ENCODE results near the gene FGFBP1. TPM values are rescaled to one million over a fixed set of nuclear protein-coding genes. Genes with fewer than 3 reads are reported as not detected.

FGFBP1 gene
- polyA plus RNA-seq, 2 of the 4 experiments (the other 2 are of a cell fraction) = 1.1 to 4.0 TPM

DNA sequence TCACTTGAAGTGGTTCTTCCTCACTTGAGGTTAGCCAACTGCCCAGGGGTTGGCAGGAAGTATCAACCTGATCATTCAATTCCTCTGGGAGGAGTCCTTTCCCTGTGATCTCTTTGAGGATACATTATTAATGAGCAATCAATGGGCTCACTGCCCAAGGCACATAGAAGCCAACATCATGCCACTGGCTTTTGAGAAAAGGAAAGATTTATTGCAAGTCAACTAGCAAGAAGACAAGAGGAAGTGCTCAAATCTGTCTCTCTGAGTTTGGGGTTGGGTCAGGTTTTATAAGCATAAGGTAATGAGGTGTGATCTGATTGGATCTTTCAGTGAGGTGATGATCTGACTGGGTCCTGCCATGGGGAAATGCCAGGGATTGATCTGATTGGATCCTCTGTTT, 39.6 kb downstream of the FGFBP1 start:
- no peak for DNase-seq (ENCODE audit: low read depth in 1 of 2, low spot score in 1 of 2)
- TF ChIP-seq, protein P1, sequence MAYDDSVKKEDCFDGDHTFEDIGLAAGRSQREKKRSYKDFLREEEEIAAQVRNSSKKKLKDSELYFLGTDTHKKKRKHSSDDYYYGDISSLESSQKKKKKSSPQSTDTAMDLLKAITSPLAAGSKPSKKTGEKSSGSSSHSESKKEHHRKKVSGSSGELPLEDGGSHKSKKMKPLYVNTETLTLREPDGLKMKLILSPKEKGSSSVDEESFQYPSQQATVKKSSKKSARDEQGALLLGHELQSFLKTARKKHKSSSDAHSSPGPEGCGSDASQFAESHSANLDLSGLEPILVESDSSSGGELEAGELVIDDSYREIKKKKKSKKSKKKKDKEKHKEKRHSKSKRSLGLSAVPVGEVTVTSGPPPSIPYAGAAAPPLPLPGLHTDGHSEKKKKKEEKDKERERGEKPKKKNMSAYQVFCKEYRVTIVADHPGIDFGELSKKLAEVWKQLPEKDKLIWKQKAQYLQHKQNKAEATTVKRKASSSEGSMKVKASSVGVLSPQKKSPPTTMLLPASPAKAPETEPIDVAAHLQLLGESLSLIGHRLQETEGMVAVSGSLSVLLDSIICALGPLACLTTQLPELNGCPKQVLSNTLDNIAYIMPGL (CRISPR knock-in tag; IDR thresholded peaks at IDR 0.05; ENCODE audit: borderline replicate concordance) = no peak
- no peak for TF ChIP-seq EP300 (IDR thresholded peaks at IDR 0.05)
- TF ChIP-seq RCOR1 (IDR thresholded peaks at IDR 0.05; ENCODE audit: low read depth, low read length) = no peak
- TF ChIP-seq CBX8 (IDR thresholded peaks at IDR 0.05) = no peak
- no peak for TF ChIP-seq NPAS2 (CRISPR knock-in tag; IDR thresholded peaks at IDR 0.05; ENCODE audit: borderline replicate concordance)
- H3K4me3 ChIP-seq = no peak overlapping the region
- peaks cover 31% of the 10 kb centered on the region for H3K4me1 ChIP-seq
- H3K27ac ChIP-seq = 0 out of 6 replicates have a peak overlapping the region, but pooled peaks of 1 of the 2 experiments have one; percentile 9
- no peak for FAIRE-seq
- CTCF ChIA-PET = interaction anchor here (0.8 to 1.3 kb wide), 3 partner anchors 38 to 92 kb away, joined by 3 to 6 read pairs (median 5); no protein-coding TSS in a partner anchor
- ATAC-seq = no peak
- peaks cover 3% of the 10 kb centered on the region for H3K9me3 ChIP-seq
- H3K4me2 ChIP-seq = no peak overlapping the region
- POLR2A ChIA-PET = no interaction called here

DNA sequence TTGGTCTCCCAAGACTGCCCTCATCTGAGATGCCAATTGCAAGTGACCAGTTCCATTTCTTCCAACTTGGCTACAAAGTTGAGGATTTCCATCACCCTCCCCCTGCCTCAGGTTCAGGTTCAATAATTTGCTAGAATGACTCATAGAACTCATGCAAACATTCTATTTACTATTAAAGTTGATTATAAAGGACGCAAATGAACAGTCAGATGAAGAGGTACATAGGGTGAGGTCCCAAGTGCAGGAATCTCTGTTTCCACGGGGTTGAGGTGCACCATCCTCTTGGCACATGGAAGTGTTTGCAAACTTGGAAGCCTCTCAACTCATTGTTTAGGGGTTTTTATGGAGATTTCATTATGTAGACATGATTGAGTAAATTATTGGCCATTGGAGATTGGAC, 41.0 kb downstream of the FGFBP1 start:
- H3K27ac ChIP-seq = peak overlapping the region in 1 of 2 experiments; percentile 61; a peak in 2 of 6 replicates
- H3K4me3 ChIP-seq = no peak overlapping the region
- 0 out of 3 replicates have a peak overlapping the region, but pooled peaks have one; percentile 21 for H3K4me2 ChIP-seq
- TF ChIP-seq PHF8 (IDR thresholded peaks at IDR 0.05; ENCODE audit: borderline replicate concordance, low read depth) = no peak
- no peak for TF ChIP-seq CHD2 (IDR thresholded peaks at IDR 0.05; ENCODE audit: low read length, partially characterized antibody)
- TF ChIP-seq ZSCAN20 (CRISPR knock-in tag; IDR thresholded peaks at IDR 0.05) = no peak
- no peak for TF ChIP-seq RFX5 (IDR thresholded peaks at IDR 0.05)
- TF ChIP-seq, protein P2, sequence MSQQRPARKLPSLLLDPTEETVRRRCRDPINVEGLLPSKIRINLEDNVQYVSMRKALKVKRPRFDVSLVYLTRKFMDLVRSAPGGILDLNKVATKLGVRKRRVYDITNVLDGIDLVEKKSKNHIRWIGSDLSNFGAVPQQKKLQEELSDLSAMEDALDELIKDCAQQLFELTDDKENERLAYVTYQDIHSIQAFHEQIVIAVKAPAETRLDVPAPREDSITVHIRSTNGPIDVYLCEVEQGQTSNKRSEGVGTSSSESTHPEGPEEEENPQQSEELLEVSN (IDR thresholded peaks at IDR 0.05; ENCODE audit: borderline replicate concordance, low read depth) = no peak
- no peak for TF ChIP-seq ESRRA (IDR thresholded peaks at IDR 0.05; ENCODE audit: borderline replicate concordance, low read length)
- WGBS (ENCODE audit: missing lambda C conversion rate) = 15% methylated on average over 2 of the region's 2 CpGs
- ATAC-seq (no peak), DNase-seq (ENCODE audit: low read depth in 1 of 2, low spot score in 1 of 2) (peak in 1 of 2 experiments; percentile 25), FAIRE-seq (no peak)
- ChIA-PET CTCF (interaction anchor here (1.2 to 1.3 kb wide), 2 partner anchors 58 to 91 kb away, joined by 5 to 6 read pairs; no protein-coding TSS in a partner anchor), POLR2A (no interaction called here)
- H3K9me3 ChIP-seq = no peaks in the 10 kb centered on the region; the same call in 2 of the 3 replicates
- peaks cover 40% of the 10 kb centered on the region for H3K4me1 ChIP-seq

DNA sequence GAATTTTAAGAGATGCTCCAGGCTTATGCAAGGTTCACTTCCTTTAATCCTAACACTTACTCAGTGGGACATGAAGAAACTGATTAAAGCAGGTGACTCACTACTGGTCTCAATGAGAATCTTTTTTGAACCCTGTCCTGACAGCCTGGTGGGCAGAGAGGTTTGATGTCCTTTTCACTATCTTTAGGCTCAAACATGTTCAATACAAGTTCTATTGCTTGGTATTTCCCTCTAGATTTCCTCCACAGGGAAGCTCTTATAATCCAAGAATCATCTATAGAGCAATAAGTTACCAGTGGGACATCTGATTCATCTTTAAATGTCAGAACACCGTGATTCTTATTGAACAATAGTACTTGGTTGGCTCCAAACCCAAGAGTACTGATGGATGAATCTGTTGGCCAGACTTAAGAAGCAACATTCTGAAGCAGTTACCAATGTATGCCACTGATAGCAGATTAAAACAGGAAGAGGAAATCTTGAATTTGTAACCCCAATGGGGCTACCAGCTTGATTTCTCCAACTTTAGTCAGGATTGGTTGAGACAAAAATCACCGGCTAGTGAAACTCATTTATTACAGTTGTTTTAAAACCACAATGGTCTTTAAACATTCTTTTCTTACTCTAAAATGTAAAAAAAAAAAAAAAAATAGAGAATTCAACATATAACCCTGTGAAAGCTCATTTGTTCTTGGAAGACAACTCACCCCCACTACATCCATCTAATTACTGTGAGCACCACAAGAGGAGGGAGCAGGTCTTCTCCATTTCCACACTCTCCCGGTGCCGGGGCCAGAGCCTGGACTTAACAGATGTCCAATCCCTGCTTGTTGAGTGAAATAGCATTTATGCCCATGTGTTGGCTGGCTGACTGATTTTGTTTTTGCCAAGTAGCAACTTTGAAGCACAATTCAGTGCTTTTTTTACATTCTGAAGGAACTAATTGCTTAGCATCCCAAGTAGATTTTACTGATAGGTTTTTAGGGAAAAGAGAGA, 43.3 kb downstream of the FGFBP1 start:
- H3K27ac ChIP-seq = peak overlapping the region; percentile 77 to 86

DNA sequence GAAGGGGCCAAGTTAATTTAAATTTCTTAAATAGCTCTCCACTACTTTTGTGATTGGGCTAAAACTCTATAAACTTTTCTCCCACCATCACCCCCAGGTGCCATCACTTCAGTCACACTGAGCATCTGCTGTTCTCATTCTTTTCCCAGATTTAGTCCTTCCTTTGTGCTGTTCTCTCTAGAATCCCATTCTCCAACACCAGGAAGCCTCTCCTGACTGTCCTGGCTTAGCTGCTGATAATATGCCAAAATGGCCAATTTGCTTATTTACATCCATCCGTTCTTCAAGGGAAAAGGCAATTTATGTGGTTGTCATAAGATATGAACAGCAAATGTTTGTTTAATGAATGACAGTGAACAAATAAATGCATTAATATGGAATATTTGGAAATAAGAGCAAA, 44.1 kb downstream of the FGFBP1 start:
- Histone ChIP-seq H3K27ac (peak overlapping the region; percentile 77 to 86), H3K4me1 (peaks cover 40% of the 10 kb centered on the region), H3K4me3 (no peak overlapping the region), H3K4me2 (peak overlapping the region; percentile 50), H3K9me3 (no peaks in the 10 kb centered on the region; the same call in 2 of the 3 replicates)
- CTCF ChIA-PET = interaction anchor here (0.9 to 3.0 kb wide), 4 partner anchors 11 to 69 kb away, joined by 4 to 32 read pairs (median 8); no protein-coding TSS in a partner anchor
- TF ChIP-seq EP300 (IDR thresholded peaks at IDR 0.05) = no peak
- no peak for TF ChIP-seq CEBPB (IDR thresholded peaks at IDR 0.05)
- TF ChIP-seq, protein P2 (IDR thresholded peaks at IDR 0.05; ENCODE audit: borderline replicate concordance, low read depth) = no peak
- TF ChIP-seq NR3C1 (IDR thresholded peaks at IDR 0.05) = no peak
- no peak for TF ChIP-seq BHLHE40 (IDR thresholded peaks at IDR 0.05; ENCODE audit: low read depth, low read length)
- TF ChIP-seq RCOR1 (IDR thresholded peaks at IDR 0.05; ENCODE audit: low read depth, low read length) = no peak
- no peak for TF ChIP-seq TFCP2L1 (CRISPR knock-in tag; IDR thresholded peaks at IDR 0.05)
- no peak for TF ChIP-seq RAD21 (conservative IDR thresholded peaks at IDR 0.05 in 1 of 2, IDR thresholded peaks at IDR 0.05 in 1 of 2)
- TF ChIP-seq, protein P3, sequence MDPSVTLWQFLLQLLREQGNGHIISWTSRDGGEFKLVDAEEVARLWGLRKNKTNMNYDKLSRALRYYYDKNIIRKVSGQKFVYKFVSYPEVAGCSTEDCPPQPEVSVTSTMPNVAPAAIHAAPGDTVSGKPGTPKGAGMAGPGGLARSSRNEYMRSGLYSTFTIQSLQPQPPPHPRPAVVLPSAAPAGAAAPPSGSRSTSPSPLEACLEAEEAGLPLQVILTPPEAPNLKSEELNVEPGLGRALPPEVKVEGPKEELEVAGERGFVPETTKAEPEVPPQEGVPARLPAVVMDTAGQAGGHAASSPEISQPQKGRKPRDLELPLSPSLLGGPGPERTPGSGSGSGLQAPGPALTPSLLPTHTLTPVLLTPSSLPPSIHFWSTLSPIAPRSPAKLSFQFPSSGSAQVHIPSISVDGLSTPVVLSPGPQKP (IDR thresholded peaks at IDR 0.05; ENCODE audit: low read depth, low read length) = no peak
- TF ChIP-seq EHMT2 (IDR thresholded peaks at IDR 0.05; ENCODE audit: low read depth) = no peak
- peak in 1 of 2 experiments; percentile 29 for DNase-seq (ENCODE audit: low read depth in 1 of 2, low spot score in 1 of 2)
- peak; percentile 55 to 60; a peak in 5 of 6 replicates for ATAC-seq
- POLR2A ChIA-PET = no interaction called here
- WGBS (ENCODE audit: missing lambda C conversion rate) = 5% methylated on average over 1 of the region's 1 CpG
- FAIRE-seq = no peak

More for the DNA sequence above, 43.3 kb downstream of the FGFBP1 start:
- Histone ChIP-seq H3K4me1 (peaks cover 40% of the 10 kb centered on the region), H3K4me2 (peak overlapping the region; percentile 50), H3K4me3 (no peak overlapping the region), H3K9me3 (no peaks in the 10 kb centered on the region; the same call in 2 of the 3 replicates)
- no peak for FAIRE-seq
- POLR2A ChIA-PET = interaction anchor here (0.8 kb wide), 1 partner anchor 11 kb away, joined by 3 read pairs; no protein-coding TSS in a partner anchor
- TF ChIP-seq RARB (CRISPR knock-in tag; IDR thresholded peaks at IDR 0.05) = no peak
- TF ChIP-seq GATA3 (IDR thresholded peaks at IDR 0.05; ENCODE audit: borderline replicate concordance) = no peak
- TF ChIP-seq HDAC2 (IDR thresholded peaks at IDR 0.05) = no peak
- 0 out of 2 replicates have a peak, but pooled peaks have one; percentile 20 for TF ChIP-seq EHF (CRISPR knock-in tag; IDR thresholded peaks at IDR 0.05)
- no peak for TF ChIP-seq FOSL2 (IDR thresholded peaks at IDR 0.05)
- peak; percentile 38; the same call in 1 of the 2 replicates for TF ChIP-seq FOSL2 (CRISPR knock-in tag; IDR thresholded peaks at IDR 0.05)
- no peak for TF ChIP-seq EHMT2 (IDR thresholded peaks at IDR 0.05; ENCODE audit: low read depth)
- peak in 1 of 2 experiments; percentile 16; a peak in 2 of 6 replicates for ATAC-seq
- 70% methylated on average over 4 of the region's 4 CpGs for WGBS (ENCODE audit: missing lambda C conversion rate)
- CTCF ChIA-PET = interaction anchor here (1.6 to 3.0 kb wide), 3 partner anchors 10 to 61 kb away, joined by 5 to 32 read pairs (median 12); no protein-coding TSS in a partner anchor
- DNase-seq (ENCODE audit: low read depth in 1 of 2, low spot score in 1 of 2) = peak; percentile 8 to 33
